A673 (cell line): ENCODE measurements around the gene RASSF1. TPM values are rescaled to one million over a fixed set of nuclear protein-coding genes. Genes with fewer than 3 reads are reported as not detected.

Experiments
- BruUV-seq: library from RNA; stranded (reverse); fragments of 400-500 nt; replicated peaks from 2 replicates; lab custom pipeline; 2021; lab: Mats Ljungman, UMichigan
- CTCF ChIA-PET: fragments of 300-600 bp; sonication (Branson Sonifier 250); formaldehyde crosslinking; loops from one replicate; lab custom pipeline; 2022; ENCODE audit warnings: antibody characterized with exemption; lab: Charles Lee
- POLR2A ChIA-PET: fragments of 300-600 bp; sonication (Branson Sonifier 250); formaldehyde crosslinking; loops from one replicate; lab custom pipeline; 2022; ENCODE audit warnings: antibody characterized with exemption; ENCODE audit not compliant: low non-redundant PET; lab: Charles Lee
- DNase-seq: peaks from one replicate; pipeline ENCODE4 v3.0.0-alpha.2; 2015; ENCODE audit warnings: low spot score
- H3K27ac ChIP-seq: fragments of 200-600 bp; sonication (generic); 2 replicates; pipeline ENCODE4 v1.5.1; 2016; ENCODE audit warnings: mixed run types, low read depth, mild to moderate bottlenecking, mixed read lengths, antibody characterized with exemption, low read length; ENCODE audit not compliant: poor library complexity, severe bottlenecking
- H3K27me3 ChIP-seq: fragments of 200-600 bp; sonication (generic); replicated peaks from 2 replicates; pipeline ENCODE4 v1.6.1; 2017; ENCODE audit warnings: mixed run types, low read depth, mild to moderate bottlenecking, mixed read lengths, antibody characterized with exemption, low read length; ENCODE audit not compliant: insufficient read depth, poor library complexity
- H3K36me3 ChIP-seq: fragments of 200-600 bp; sonication (generic); 2 replicates; pipeline ENCODE4 v1.6.1; 2016; ENCODE audit warnings: mixed run types, mild to moderate bottlenecking, mixed read lengths, antibody characterized with exemption, low read length; ENCODE audit not compliant: insufficient read depth, poor library complexity, severe bottlenecking
- H3K4me1 ChIP-seq: fragments of 200-600 bp; sonication (generic); 2 replicates; pipeline ENCODE4 v1.6.1; 2017; ENCODE audit warnings: mixed run types, mild to moderate bottlenecking, mixed read lengths, antibody characterized with exemption, low read length; ENCODE audit not compliant: insufficient read depth, poor library complexity, severe bottlenecking
- H3K4me3 ChIP-seq: fragments of 200-600 bp; sonication (generic); 2 replicates; pipeline ENCODE4 v1.5.1; 2016; ENCODE audit warnings: low read depth, mixed run types, mild to moderate bottlenecking, mixed read lengths, low read length; ENCODE audit not compliant: poor library complexity, severe bottlenecking
- H3K9me3 ChIP-seq: fragments of 200-600 bp; sonication (generic); 2 replicates; pipeline ENCODE4 v1.6.1; 2016; ENCODE audit warnings: mixed run types, low read depth, mild to moderate bottlenecking, mixed read lengths, antibody characterized with exemption, low read length; ENCODE audit not compliant: poor library complexity, severe bottlenecking
- CTCF ChIP-seq: fragments of 300-800, 200-600 bp; sonication (generic); conservative IDR thresholded peaks from 2 replicates; pipeline ENCODE4 v1.5.1; 2017; ENCODE audit warnings: low read depth, mild to moderate bottlenecking, antibody characterized with exemption, low read length, moderate library complexity, mixed read lengths
- EZH2 ChIP-seq: fragments of 200-600 bp; sonication (generic); IDR thresholded peaks from 2 replicates; pipeline ENCODE4 v1.6.1; 2017; ENCODE audit warnings: borderline replicate concordance, low read depth, mild to moderate bottlenecking, mixed read lengths, antibody characterized with exemption, low read length; ENCODE audit not compliant: poor library complexity, severe bottlenecking
- intact Hi-C: fragments of 100-400 bp; cut with micrococcal nuclease; formaldehyde crosslinking; loops from one replicate; pipeline ENCODE4 v1.10.0; 2022; ENCODE audit not compliant: unreplicated experiment
- total RNA-seq: library from RNA; stranded (reverse); gene quantifications from 2 replicates; pipeline ENCODE4 v1.2.3, GENCODE V29; 2021

Gene RASSF1
- total RNA-seq, 1 experiment from 2014 or later = 14.4 TPM

- Histone ChIP-seq H3K36me3 (peaks cover 3% of the 10 kb centered on the region), H3K4me1 (peaks cover 5% of the 10 kb centered on the region), H3K9me3 (no peaks in the 10 kb centered on the region), H3K27ac (no peak overlapping the region), H3K4me3 (no peak overlapping the region), H3K27me3 (no peaks in the 10 kb centered on the region)
- TF ChIP-seq CTCF (no peak), EZH2 (no peak)
- intact Hi-C loops = no loop called here
- ChIA-PET POLR2A (no interaction called here), CTCF (no interaction called here)
- DNase-seq = no peak
- BruUV-seq = no TSS peak
Observed at GRCh38 chr3:50355829-50356552, 15.4 kb upstream of the RASSF1 start.

- intact Hi-C loops = loop anchor here (5.0 kb wide), 1 partner anchor 187 kb away; no protein-coding TSS in a partner anchor
- no peak overlapping the region for H3K27ac ChIP-seq
- H3K9me3 ChIP-seq = no peaks in the 10 kb centered on the region
- no TSS peak for BruUV-seq
- peaks cover 5% of the 10 kb centered on the region for H3K4me1 ChIP-seq
- TF ChIP-seq EZH2 (no peak), CTCF (no peak)
- no peaks in the 10 kb centered on the region for H3K27me3 ChIP-seq
- H3K36me3 ChIP-seq = peaks cover 3% of the 10 kb centered on the region
- DNase-seq = no peak
- no peak overlapping the region for H3K4me3 ChIP-seq
- ChIA-PET POLR2A (no interaction called here), CTCF (no interaction called here)
Observed at GRCh38 chr3:50354850-50355249, 14.2 kb upstream of the RASSF1 start.

- no peak for DNase-seq
- H3K27ac ChIP-seq = no peak overlapping the region
- peaks cover 3% of the 10 kb centered on the region for H3K36me3 ChIP-seq
- no peaks in the 10 kb centered on the region for H3K9me3 ChIP-seq
- H3K4me3 ChIP-seq = no peak overlapping the region
- no peak for TF ChIP-seq EZH2
- TF ChIP-seq CTCF = no peak
- ChIA-PET POLR2A (no interaction called here), CTCF (no interaction called here)
- no TSS peak for BruUV-seq
- H3K27me3 ChIP-seq = no peaks in the 10 kb centered on the region
- intact Hi-C loops = loop anchor here (5.0 kb wide), 1 partner anchor 188 kb away; no protein-coding TSS in a partner anchor
- peaks cover 5% of the 10 kb centered on the region for H3K4me1 ChIP-seq
Observed at GRCh38 chr3:50354186-50354764, 13.6 kb upstream of the RASSF1 start.
